ENCODE measurements around the gene SPACA7.

- no peak for TF ChIP-seq TEAD4 (IDR thresholded peaks at IDR 0.05)
- no peak for TF ChIP-seq TAF1 (IDR thresholded peaks at IDR 0.05; ENCODE audit: low read depth)
- TF ChIP-seq TCF12 (IDR thresholded peaks at IDR 0.05; ENCODE audit: low read depth): no peak
- no peak for TF ChIP-seq MAX (IDR thresholded peaks at IDR 0.05)
- TF ChIP-seq REST (IDR thresholded peaks at IDR 0.05; ENCODE audit: low read depth): no peak
- TF ChIP-seq EP300 (IDR thresholded peaks at IDR 0.05; ENCODE audit: borderline replicate concordance): no peak
- TF ChIP-seq FOXM1 (IDR thresholded peaks at IDR 0.05; ENCODE audit: borderline replicate concordance, low read depth): no peak
- no peak for TF ChIP-seq YY1 (IDR thresholded peaks at IDR 0.05; ENCODE audit: low read depth)
These were observed 66.4 kb downstream of the SPACA7 start for GRCh38 chr13:112442483-112443090.
